CD14-positive monocyte (primary cell): ENCODE measurements around the gene MSRB1. TPM values are rescaled to one million over a fixed set of nuclear protein-coding genes. Genes with fewer than 3 reads are reported as not detected.

Experiments used
- DNase-seq, 3 donors: peaks; one replicate each; pipeline ENCODE4 v3.0.0-alpha.2; 2011 to 2022
- H2AFZ ChIP-seq: 2 replicates; pipeline ENCODE4 v1.6.0; 2012; ENCODE audit warnings: mild to moderate bottlenecking, low read depth, low read length, inconsistent platforms; ENCODE audit not compliant: insufficient read depth, poor library complexity, severe bottlenecking
- H3K27ac ChIP-seq, 2 donors: 1 replicate in 1 of 2; 2 replicates in 1 of 2; pipeline ENCODE4 v1.5.1; 2012 to 2013; ENCODE audit warnings: low read length in 2 of 2, control low read depth in 1 of 2, inconsistent platforms in 1 of 2, low read depth in 1 of 2, mild to moderate bottlenecking in 1 of 2
- H3K27me3 ChIP-seq, 2 donors: one replicate each; pipeline versions ENCODE4 v1.6.0 to v1.6.1; 2011 to 2013; ENCODE audit warnings: low read length in 2 of 2; ENCODE audit not compliant: control insufficient read depth in 2 of 2, insufficient read depth in 2 of 2
- H3K36me3 ChIP-seq, 2 donors: replicated peaks in 1 of 2; 1 replicate in 1 of 2; 2 replicates in 1 of 2; pipeline versions ENCODE4 v1.5.1 to v1.6.1; 2012 to 2013; ENCODE audit warnings: low read length in 2 of 2, control low read depth in 1 of 2, inconsistent platforms in 1 of 2, mild to moderate bottlenecking in 1 of 2; ENCODE audit not compliant: insufficient read depth in 2 of 2, control insufficient read depth in 1 of 2
- H3K4me1 ChIP-seq, 2 donors: 1 replicate in 1 of 2; 2 replicates in 1 of 2; pipeline versions ENCODE4 v1.5.1 to v1.6.1; 2012 to 2013; ENCODE audit warnings: low read length in 2 of 2, control low read depth in 1 of 2, inconsistent platforms in 1 of 2, mild to moderate bottlenecking in 1 of 2, moderate library complexity in 1 of 2; ENCODE audit not compliant: insufficient read depth in 2 of 2, control insufficient read depth in 1 of 2
- H3K4me2 ChIP-seq: replicated peaks from 2 replicates; pipeline ENCODE3; 2012; ENCODE audit warnings: low read length, moderate library complexity, mild to moderate bottlenecking; ENCODE audit not compliant: poor library complexity, severe bottlenecking; ENCODE audit errors: extremely low read depth
- H3K4me3 ChIP-seq, 3 experiments: fragments of 200-600 bp in 1 of 3; sonication (generic) in 1 of 3; replicated peaks in 1 of 3; 1 replicate in 2 of 3; 2 replicates in 1 of 3; pipeline ENCODE4 v1.5.1; 2011 to 2013; ENCODE audit warnings: low read length in 3 of 3, mild to moderate bottlenecking in 3 of 3, control low read depth in 2 of 3, low read depth in 2 of 3, inconsistent platforms in 1 of 3, moderate library complexity in 1 of 3
- H3K79me2 ChIP-seq: 2 replicates; pipeline ENCODE4 v1.6.0; 2012; ENCODE audit warnings: mild to moderate bottlenecking, control low read depth, inconsistent platforms, low read length, moderate library complexity; ENCODE audit not compliant: insufficient read depth
- H3K9ac ChIP-seq: 2 replicates; pipeline ENCODE4 v1.6.0; 2017; ENCODE audit warnings: low read length, mild to moderate bottlenecking; ENCODE audit not compliant: insufficient read depth, poor library complexity, severe bottlenecking
- H3K9me3 ChIP-seq, 2 donors: replicated peaks in 1 of 2; 1 replicate in 1 of 2; 2 replicates in 1 of 2; pipeline versions ENCODE4 v1.5.1 to v1.6.1; 2012 to 2013; ENCODE audit warnings: low read length in 2 of 2, control low read depth in 1 of 2; ENCODE audit not compliant: control insufficient read depth in 1 of 2, insufficient read depth in 1 of 2
- H4K20me1 ChIP-seq: 2 replicates; pipeline ENCODE4 v1.6.0; 2012; ENCODE audit warnings: mild to moderate bottlenecking, low read length, control low read depth, moderate library complexity; ENCODE audit not compliant: insufficient read depth
- H3K27ac Mint-ChIP-seq, 7 donors: one replicate each; pipeline ENCODE4 v1.8.0; 2020; ENCODE audit warnings: mild to moderate bottlenecking in 7 of 7, mixed read lengths in 7 of 7, moderate library complexity in 6 of 7, inconsistent platforms in 2 of 7
- H3K27me3 Mint-ChIP-seq, 3 donors: one replicate each; pipeline ENCODE4 v1.8.0; 2021 to 2022; ENCODE audit warnings: low read depth in 3 of 3, mild to moderate bottlenecking in 3 of 3, mixed read lengths in 3 of 3, moderate library complexity in 3 of 3, inconsistent platforms in 1 of 3
- H3K36me3 Mint-ChIP-seq, 2 donors: one replicate each; pipeline ENCODE4 v1.8.0; 2020; ENCODE audit warnings: mixed read lengths in 2 of 2, inconsistent platforms in 1 of 2, mild to moderate bottlenecking in 1 of 2
- H3K4me1 Mint-ChIP-seq: one replicate; pipeline ENCODE4 v1.8.0; 2020; ENCODE audit warnings: mild to moderate bottlenecking, mixed read lengths
- H3K4me3 Mint-ChIP-seq, 2 donors: one replicate each; pipeline ENCODE4 v1.8.0; 2020; ENCODE audit warnings: mild to moderate bottlenecking in 2 of 2, mixed read lengths in 2 of 2, moderate library complexity in 1 of 2
- H3K9me3 Mint-ChIP-seq, 7 donors: one replicate each; pipeline ENCODE4 v1.8.0; 2020 to 2022; ENCODE audit warnings: mixed read lengths in 7 of 7, mild to moderate bottlenecking in 6 of 7, moderate library complexity in 6 of 7, inconsistent platforms in 2 of 7
- CTCF ChIP-seq: fragments of 200-600 bp; IDR thresholded peaks from one replicate; pipeline ENCODE4 v1.8.0; 2022; ENCODE audit warnings: antibody characterized with exemption, mild to moderate bottlenecking
- WGBS: methylation state at CpG from one replicate; pipeline ENCODE4 v1.1.5; 2013; ENCODE audit warnings: missing lambda C conversion rate; ENCODE audit not compliant: insufficient coverage; 5-methylcytosine and 5-hydroxymethylcytosine counted together
- intact Hi-C, 2 donors: fragments of 100-400 bp; cut with micrococcal nuclease; formaldehyde crosslinking; loops; one replicate each; pipeline versions ENCODE4 v1.15.0 to v1.15.1; 2023
- polyA plus RNA-seq, 3 donors: library from polyadenylated mRNA; depleted of rRNA in 1 of 3; unstranded in 2 of 3; stranded (reverse) in 1 of 3; fragments of 300-500 nt in 2 of 3; fragments of >200 nt in 1 of 3; fragmentation: Illumina TruSeq in 2 of 3; gene quantifications; 1 replicate in 2 of 3; 2 replicates in 1 of 3; pipeline ENCODE4 v1.2.3, GENCODE V29; 2012 to 2021

Gene MSRB1
- polyA plus RNA-seq, 3 donors: 116 to 427 (median 416) TPM

- peak overlapping the region in 3 of 7 donors; percentile 35 to 81 (median 70) for H3K27ac Mint-ChIP-seq
- H3K36me3 Mint-ChIP-seq: peaks cover 30 to 35% of the 10 kb centered on the region in 2 donors
- Histone ChIP-seq H3K27me3 (peaks cover 34 to 54% of the 10 kb centered on the region in 2 donors), H3K9me3 (peaks cover 0 to 24% of the 10 kb centered on the region in 2 donors), H3K36me3 (peaks cover 12 to 18% of the 10 kb centered on the region in 2 donors), H3K9ac (peak overlapping the region; percentile 74), H3K27ac (peak overlapping the region in 1 of 2 donors; percentile 73), H3K79me2 (no peaks in the 10 kb centered on the region), H3K4me3 (peak overlapping the region; percentile 52 to 87 (median 55)), H3K4me2 (peak overlapping the region; percentile 99), H3K4me1 (peaks cover 20 to 28% of the 10 kb centered on the region in 2 donors), H4K20me1 (peaks cover 4% of the 10 kb centered on the region), H2AFZ (peak overlapping the region; percentile 90)
- H3K27me3 Mint-ChIP-seq: peaks cover 57 to 63% (median 59%) of the 10 kb centered on the region in 3 donors
- H3K4me3 Mint-ChIP-seq: peak overlapping the region; percentile 75 to 87
- intact Hi-C loops: no loop called here
- DNase-seq: no peak
- TF ChIP-seq CTCF: no peak
- H3K9me3 Mint-ChIP-seq: peaks cover 0 to 19% (median 10%) of the 10 kb centered on the region in 7 donors
- WGBS: 13% methylated on average over 55 of the region's 58 CpGs
- peaks cover 18% of the 10 kb centered on the region for H3K4me1 Mint-ChIP-seq
Observed at GRCh38 chr16:1984347-1985225, 41.6 kb upstream of the MSRB1 start.

- Mint-ChIP-seq H3K9me3 (peaks cover 0 to 12% (median 6%) of the 10 kb centered on the region in 7 donors), H3K4me1 (peaks cover 18% of the 10 kb centered on the region), H3K27me3 (peaks cover 53 to 63% (median 55%) of the 10 kb centered on the region in 3 donors), H3K36me3 (peaks cover 27 to 34% of the 10 kb centered on the region in 2 donors), H3K27ac (peak within 1 kb of the TSS in 4 of 7 donors; percentile 35 to 88 (median 80)), H3K4me3 (peak within 1 kb of the TSS; percentile 75 to 89)
- H4K20me1 ChIP-seq: peaks cover 6% of the 10 kb centered on the region
- H3K9me3 ChIP-seq: peaks cover 0 to 18% of the 10 kb centered on the region in 2 donors
- peaks cover 30 to 51% of the 10 kb centered on the region in 2 donors for H3K27me3 ChIP-seq
- H3K79me2 ChIP-seq: no peaks in the 10 kb centered on the region
- under 1% methylated on average over 109 of the region's 109 CpGs for WGBS
- intact Hi-C loops: no loop called here
- H2AFZ ChIP-seq: peak within 1 kb of the TSS; percentile 90
- H3K36me3 ChIP-seq: peaks cover 12 to 18% of the 10 kb centered on the region in 2 donors
- H3K4me3 ChIP-seq: peak within 1 kb of the TSS; percentile 52 to 87 (median 55)
- peak; percentile 57 for TF ChIP-seq CTCF
- DNase-seq: peak; percentile 84 to 86 (median 84)
- peaks cover 20 to 28% of the 10 kb centered on the region in 2 donors for H3K4me1 ChIP-seq
- H3K4me2 ChIP-seq: peak within 1 kb of the TSS; percentile 99
- H3K27ac ChIP-seq: peak within 1 kb of the TSS in 1 of 2 donors; percentile 73
- peak within 1 kb of the TSS; percentile 74 for H3K9ac ChIP-seq
Observed at GRCh38 chr16:1983544-1984346, 40.7 kb upstream of the MSRB1 start, which contains the start of gene GFER. Gene GFER (plus strand): TSS chr16:1984193. CDS start chr16:1984219, 26 bp downstream.
